Erythroblast (primary cell): ENCODE results near the gene NLRP9.
"Not testable (repeated sequence)": the region's sequence is repeated elsewhere in the genome, so short reads cannot be mapped to it uniquely, and the experiment has no call there.

Experiments used
- GATA1 ChIP-seq: IDR thresholded peaks from 2 replicates; pipeline ENCODE4 v1.6.1; 2011; ENCODE audit warnings: low read depth, mild to moderate bottlenecking, control low read depth, low read length, moderate library complexity
- POLR2A ChIP-seq: IDR thresholded peaks from 2 replicates; pipeline ENCODE4 v1.6.1; 2011; ENCODE audit warnings: mild to moderate bottlenecking, low read length

DNA sequence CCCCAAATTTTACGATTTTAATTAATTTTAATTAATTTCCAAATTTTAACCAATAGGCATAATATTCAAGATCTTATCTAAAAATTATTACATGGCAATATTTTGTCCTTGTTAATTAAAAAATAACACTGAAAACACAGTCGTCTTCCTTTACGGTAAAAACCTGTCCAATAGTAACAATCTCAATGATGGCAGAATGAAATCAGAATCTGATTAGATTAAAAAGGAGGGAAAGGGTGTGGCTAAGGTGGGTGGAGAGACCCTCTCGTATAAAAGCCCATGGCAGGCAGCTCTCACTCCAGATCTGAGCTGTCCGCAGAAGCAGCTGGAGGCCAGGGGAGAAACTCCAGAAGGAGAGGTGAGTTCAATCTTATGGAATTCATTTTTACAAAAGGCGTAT lies 30.6 kb upstream of the NLRP9 start, which contains the start of gene RFPL4AL1:
- not testable (repeated sequence) for TF ChIP-seq POLR2A, GATA1
